Brain microvascular endothelial cell (primary cell): Measurements from ENCODE around the gene FRMPD2.

Source experiments
- DNase-seq: peaks from one replicate; pipeline ENCODE4 v3.0.0-alpha.2; 2020
- H3K27ac ChIP-seq: fragments of 250-450 bp; sonication (Bioruptor Pico); 2 replicates; pipeline ENCODE4 v1.5.1; 2020; ENCODE audit warnings: mild to moderate bottlenecking, moderate library complexity
- H3K27me3 ChIP-seq: fragments of 250-450 bp; sonication (Bioruptor Pico); replicated peaks from 2 replicates; pipeline ENCODE4 v1.5.1; 2020; ENCODE audit warnings: mild to moderate bottlenecking
- H3K36me3 ChIP-seq: fragments of 250-450 bp; sonication (Bioruptor Pico); replicated peaks from 2 replicates; pipeline ENCODE4 v1.5.1; 2020; ENCODE audit warnings: mild to moderate bottlenecking
- H3K4me3 ChIP-seq: 2 replicates; pipeline ENCODE4 v1.5.1; 2011; ENCODE audit warnings: low read depth, mild to moderate bottlenecking, control low read depth, low read length, moderate library complexity
- in situ Hi-C: cut with HindIII; loops from 2 replicates; pipeline ENCODE4 v1.10.0; 2017; ENCODE audit warnings: low sequenced_read_pairs, low pct_ligation_motif_present
- TF ChIP-seq, protein P1 (sequence below): IDR thresholded peaks from 2 replicates; pipeline ENCODE4 v1.5.1; 2011; ENCODE audit warnings: low read depth, mild to moderate bottlenecking, moderate library complexity, low read length, control low read depth, inconsistent platforms; ENCODE audit errors: missing control alignments

Gene FRMPD2

DNA sequence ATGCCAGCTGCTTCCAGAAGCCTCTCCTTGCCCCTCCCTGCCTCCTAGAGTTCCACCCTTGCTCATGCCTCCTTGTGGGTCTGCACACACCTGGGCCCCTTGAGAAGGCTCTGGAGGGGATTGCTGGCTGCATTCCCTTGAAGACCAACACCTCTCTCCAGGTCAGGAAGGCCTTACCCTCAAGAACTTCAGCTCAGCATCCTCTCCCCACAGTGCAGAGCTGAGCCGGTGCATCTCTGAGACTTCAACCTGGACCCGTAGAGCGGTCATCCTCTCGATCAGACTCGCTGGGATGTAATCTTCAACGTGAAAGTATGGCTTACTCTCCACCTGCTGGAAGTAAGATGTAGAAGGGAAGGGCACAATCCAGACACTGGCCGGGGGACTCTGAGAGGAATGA is 62.7 kb downstream of the FRMPD2 start:
- Histone ChIP-seq H3K36me3 (no peaks in the 10 kb centered on the region), H3K27ac (no peak overlapping the region), H3K27me3 (peaks cover 13% of the 10 kb centered on the region), H3K4me3 (no peak overlapping the region)
- DNase-seq, result no peak
- in situ Hi-C loops, result no loop called here
- TF ChIP-seq, protein P1, sequence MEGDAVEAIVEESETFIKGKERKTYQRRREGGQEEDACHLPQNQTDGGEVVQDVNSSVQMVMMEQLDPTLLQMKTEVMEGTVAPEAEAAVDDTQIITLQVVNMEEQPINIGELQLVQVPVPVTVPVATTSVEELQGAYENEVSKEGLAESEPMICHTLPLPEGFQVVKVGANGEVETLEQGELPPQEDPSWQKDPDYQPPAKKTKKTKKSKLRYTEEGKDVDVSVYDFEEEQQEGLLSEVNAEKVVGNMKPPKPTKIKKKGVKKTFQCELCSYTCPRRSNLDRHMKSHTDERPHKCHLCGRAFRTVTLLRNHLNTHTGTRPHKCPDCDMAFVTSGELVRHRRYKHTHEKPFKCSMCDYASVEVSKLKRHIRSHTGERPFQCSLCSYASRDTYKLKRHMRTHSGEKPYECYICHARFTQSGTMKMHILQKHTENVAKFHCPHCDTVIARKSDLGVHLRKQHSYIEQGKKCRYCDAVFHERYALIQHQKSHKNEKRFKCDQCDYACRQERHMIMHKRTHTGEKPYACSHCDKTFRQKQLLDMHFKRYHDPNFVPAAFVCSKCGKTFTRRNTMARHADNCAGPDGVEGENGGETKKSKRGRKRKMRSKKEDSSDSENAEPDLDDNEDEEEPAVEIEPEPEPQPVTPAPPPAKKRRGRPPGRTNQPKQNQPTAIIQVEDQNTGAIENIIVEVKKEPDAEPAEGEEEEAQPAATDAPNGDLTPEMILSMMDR, result no peak

DNA sequence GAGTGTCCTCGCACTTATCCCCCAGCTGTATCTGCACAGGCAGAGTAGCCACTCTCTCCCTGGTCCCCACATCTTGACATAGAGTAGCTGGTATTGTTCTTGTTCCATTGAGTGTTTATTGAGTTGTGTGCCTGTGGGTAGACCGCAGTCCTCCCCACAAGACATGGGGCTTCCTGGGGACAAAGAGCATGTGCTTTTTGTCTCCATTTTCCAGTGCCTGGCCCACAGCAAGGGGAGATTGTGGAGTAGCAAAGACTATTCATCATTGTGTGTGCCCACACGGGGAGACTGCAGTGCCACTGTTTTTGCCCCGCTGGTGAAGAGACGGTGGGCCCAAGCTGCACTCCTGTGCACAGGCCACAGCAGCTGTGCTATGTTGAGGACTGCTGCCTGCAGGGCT is 63.5 kb downstream of the FRMPD2 start:
- in situ Hi-C loops, result no loop called here
- peaks cover 13% of the 10 kb centered on the region for H3K27me3 ChIP-seq
- no peak overlapping the region for H3K4me3 ChIP-seq
- no peak overlapping the region for H3K27ac ChIP-seq
- DNase-seq, result no peak
- H3K36me3 ChIP-seq, result no peaks in the 10 kb centered on the region
- TF ChIP-seq, protein P1, result no peak

DNA sequence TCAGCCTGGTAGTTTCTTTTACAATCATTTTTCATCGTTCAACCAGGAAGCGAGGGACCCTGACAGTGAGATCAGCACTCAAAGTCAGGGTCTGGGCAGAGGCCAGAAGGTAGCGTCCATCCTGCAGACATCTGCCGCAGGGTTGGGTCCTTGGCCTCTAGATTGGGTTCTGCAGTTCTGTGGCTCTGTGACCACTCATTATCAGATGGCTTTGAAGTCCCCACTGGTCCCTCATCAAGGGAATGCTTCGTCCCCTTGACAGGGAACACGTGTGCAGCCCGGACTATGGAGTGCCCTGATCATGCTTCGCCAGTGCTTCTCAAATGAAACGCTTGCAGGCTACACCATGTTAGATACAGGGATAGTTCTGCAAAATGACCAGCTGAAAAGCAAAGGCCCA is 64.1 kb downstream of the FRMPD2 start:
- no peak overlapping the region for H3K27ac ChIP-seq
- TF ChIP-seq, protein P1, result no peak
- no peaks in the 10 kb centered on the region for H3K36me3 ChIP-seq
- peaks cover 13% of the 10 kb centered on the region for H3K27me3 ChIP-seq
- H3K4me3 ChIP-seq, result no peak overlapping the region
- no peak for DNase-seq
- in situ Hi-C loops, result no loop called here

DNA sequence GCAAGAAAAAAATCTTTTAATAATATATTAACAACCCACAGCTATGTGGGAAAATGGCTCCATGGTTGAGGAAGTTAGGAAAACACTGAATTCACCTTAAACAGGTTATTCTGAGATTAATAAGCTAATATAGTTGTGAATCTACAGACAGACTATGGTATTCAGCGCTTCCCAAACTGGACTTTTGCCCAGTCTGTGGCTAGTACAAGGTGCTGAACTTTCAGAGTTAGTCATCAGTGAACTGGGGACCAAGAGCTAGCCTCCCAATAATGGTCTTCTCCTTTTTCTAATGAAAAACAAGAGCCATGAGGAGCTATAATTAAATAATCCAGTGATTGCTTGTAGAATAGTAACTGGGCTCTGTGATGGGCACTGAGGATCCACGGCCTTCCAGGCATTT is 65.3 kb downstream of the FRMPD2 start:
- Histone ChIP-seq H3K27ac (no peak overlapping the region), H3K36me3 (no peaks in the 10 kb centered on the region), H3K4me3 (no peak overlapping the region), H3K27me3 (peaks cover 13% of the 10 kb centered on the region)
- peak; percentile 66 for DNase-seq
- TF ChIP-seq, protein P1, result no peak
- in situ Hi-C loops, result no loop called here

DNA sequence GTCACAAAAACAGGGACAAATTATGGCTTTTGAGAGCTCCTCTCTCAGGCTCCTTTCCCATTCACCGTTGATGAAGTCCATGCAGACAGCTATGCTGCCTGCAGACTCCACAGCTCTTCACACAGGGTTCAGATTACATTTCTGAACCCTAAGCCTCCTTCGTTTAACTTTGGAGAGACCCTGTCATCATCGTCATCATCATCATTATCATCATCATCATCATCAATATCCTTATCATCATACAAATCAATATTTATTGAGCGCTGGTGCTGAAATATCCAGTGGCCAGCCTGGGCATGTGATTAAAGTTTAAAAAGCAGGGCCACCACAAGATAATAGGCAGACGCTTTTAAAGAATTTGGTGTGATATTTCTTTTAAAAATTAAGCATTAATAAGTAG is 66.6 kb downstream of the FRMPD2 start:
- in situ Hi-C loops, result no loop called here
- H3K36me3 ChIP-seq, result no peaks in the 10 kb centered on the region
- H3K4me3 ChIP-seq, result no peak overlapping the region
- no peak overlapping the region for H3K27ac ChIP-seq
- TF ChIP-seq, protein P1, result no peak
- DNase-seq, result no peak
- peaks cover 10% of the 10 kb centered on the region for H3K27me3 ChIP-seq

DNA sequence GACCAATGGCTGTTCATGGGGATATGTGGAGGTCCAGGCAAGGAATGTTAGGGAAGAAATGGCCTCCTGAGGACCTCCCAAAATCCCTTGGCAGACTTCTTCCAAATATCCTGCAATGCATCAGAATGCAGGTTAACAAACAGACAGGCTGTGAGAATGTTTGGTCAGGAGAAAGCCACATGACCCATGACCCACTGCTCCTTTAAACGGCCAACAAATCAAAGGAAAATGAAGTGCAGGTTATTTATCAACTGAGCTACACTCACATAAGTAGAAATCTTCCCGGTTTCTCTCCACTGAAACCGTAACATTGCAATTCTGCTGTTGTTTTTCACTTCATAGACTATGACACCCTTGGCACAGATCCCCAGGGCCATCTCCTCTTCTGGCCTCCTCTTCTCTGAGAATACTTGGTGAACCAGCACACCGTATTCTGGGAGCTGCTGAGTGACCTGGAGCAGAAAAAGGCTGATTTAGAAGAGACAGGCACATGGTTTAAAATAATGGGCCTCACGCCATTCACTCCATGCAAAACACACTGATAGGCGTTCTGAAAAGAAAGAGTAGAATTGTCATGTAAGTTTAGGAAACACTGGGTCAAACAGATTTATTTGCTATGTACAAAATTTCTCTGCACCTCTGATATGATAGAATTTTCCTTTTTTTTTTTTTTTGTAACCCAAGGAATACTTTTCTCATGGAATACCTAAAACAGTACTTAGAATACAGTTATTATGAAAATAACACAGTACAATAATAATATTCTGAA is 67.8 kb downstream of the FRMPD2 start:
- in situ Hi-C loops, result no loop called here
- TF ChIP-seq, protein P1, result no peak
- Histone ChIP-seq H3K4me3 (no peak overlapping the region), H3K27ac (no peak overlapping the region), H3K27me3 (peaks cover 6% of the 10 kb centered on the region), H3K36me3 (no peaks in the 10 kb centered on the region)
- no peak for DNase-seq
